Peyer's patch (tissue), 4 donors: ENCODE results near the gene TAS1R2. TPM values are rescaled to one million over a fixed set of nuclear protein-coding genes. Genes with fewer than 3 reads are reported as not detected.

Experiments
- DNase-seq, 3 donors: peaks; one replicate each; pipeline ENCODE4 v3.0.0-alpha.2; 2017 to 2019
- H3K27ac ChIP-seq, 4 donors: fragments of 200-600 bp; sonication (generic); one replicate each; pipeline ENCODE4 v1.5.1; 2016 to 2019
- H3K27me3 ChIP-seq, 2 donors: fragments of 200-600 bp; sonication (generic); one replicate each; pipeline ENCODE4 v1.5.1; 2019
- H3K36me3 ChIP-seq, 3 donors: fragments of 200-600 bp; sonication (generic); one replicate each; pipeline ENCODE4 v1.5.1; 2016 to 2019
- H3K4me1 ChIP-seq, 4 donors: fragments of 200-600 bp; sonication (generic); one replicate each; pipeline ENCODE4 v1.5.1; 2016 to 2019
- H3K4me3 ChIP-seq, 4 donors: fragments of 200-600 bp; sonication (generic); 1 replicate in 3 of 4; 2 replicates in 1 of 4; pipeline ENCODE4 v1.5.1; 2016 to 2019; ENCODE audit warnings: mild to moderate bottlenecking in 1 of 4
- H3K9me3 ChIP-seq, 4 donors: fragments of 200-600 bp; sonication (generic); one replicate each; pipeline ENCODE4 v1.5.1; 2016 to 2019; ENCODE audit warnings: mild to moderate bottlenecking in 1 of 4
- POLR2A ChIP-seq, 2 donors: fragments of 450-650 bp; IDR thresholded peaks; one replicate each; pipeline ENCODE4 v1.5.1; 2017; ENCODE audit warnings: antibody characterized with exemption in 2 of 2, mild to moderate bottlenecking in 2 of 2, moderate library complexity in 2 of 2
- total RNA-seq, 4 donors: library from RNA; depleted of rRNA; stranded (reverse); fragments of >200 nt; gene quantifications; one replicate each; pipeline ENCODE4 v1.1.0, GENCODE V29; 2016
- TF ChIP-seq, protein P1 (sequence below), 6 experiments: fragments of 450-650 bp in 4 of 6; fragments of 200-600 bp in 2 of 6; sonication (generic) in 1 of 6; IDR thresholded peaks; one replicate each; pipeline ENCODE4 v1.5.1; 2017 to 2019; ENCODE audit warnings: antibody characterized with exemption in 6 of 6, mild to moderate bottlenecking in 3 of 6, moderate library complexity in 1 of 6

The TAS1R2 gene
- total RNA-seq, 4 donors from 2014 or later, result 0.35 TPM; not detected in 3

DNA sequence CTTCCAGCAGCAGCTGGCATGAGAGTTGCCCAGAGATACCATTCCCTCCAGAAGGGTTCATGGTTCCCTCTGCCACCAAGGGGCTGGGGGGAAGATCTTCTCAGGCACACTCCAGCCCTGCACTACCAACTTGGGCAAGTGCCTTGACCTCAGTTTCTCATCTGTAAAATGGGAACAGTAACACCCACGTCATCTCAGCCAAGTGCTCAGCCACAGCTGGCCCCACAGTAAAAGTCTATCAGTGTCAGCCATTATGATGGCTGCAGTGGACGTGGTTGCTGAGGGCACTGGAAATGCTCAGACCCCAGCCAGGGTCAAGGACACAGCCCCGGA is 16.3 kb upstream of the TAS1R2 start:
- TF ChIP-seq, protein P1, sequence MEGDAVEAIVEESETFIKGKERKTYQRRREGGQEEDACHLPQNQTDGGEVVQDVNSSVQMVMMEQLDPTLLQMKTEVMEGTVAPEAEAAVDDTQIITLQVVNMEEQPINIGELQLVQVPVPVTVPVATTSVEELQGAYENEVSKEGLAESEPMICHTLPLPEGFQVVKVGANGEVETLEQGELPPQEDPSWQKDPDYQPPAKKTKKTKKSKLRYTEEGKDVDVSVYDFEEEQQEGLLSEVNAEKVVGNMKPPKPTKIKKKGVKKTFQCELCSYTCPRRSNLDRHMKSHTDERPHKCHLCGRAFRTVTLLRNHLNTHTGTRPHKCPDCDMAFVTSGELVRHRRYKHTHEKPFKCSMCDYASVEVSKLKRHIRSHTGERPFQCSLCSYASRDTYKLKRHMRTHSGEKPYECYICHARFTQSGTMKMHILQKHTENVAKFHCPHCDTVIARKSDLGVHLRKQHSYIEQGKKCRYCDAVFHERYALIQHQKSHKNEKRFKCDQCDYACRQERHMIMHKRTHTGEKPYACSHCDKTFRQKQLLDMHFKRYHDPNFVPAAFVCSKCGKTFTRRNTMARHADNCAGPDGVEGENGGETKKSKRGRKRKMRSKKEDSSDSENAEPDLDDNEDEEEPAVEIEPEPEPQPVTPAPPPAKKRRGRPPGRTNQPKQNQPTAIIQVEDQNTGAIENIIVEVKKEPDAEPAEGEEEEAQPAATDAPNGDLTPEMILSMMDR (IDR thresholded peaks at IDR 0.05), result no peak
- no peak for TF ChIP-seq POLR2A (IDR thresholded peaks at IDR 0.05)

DNA sequence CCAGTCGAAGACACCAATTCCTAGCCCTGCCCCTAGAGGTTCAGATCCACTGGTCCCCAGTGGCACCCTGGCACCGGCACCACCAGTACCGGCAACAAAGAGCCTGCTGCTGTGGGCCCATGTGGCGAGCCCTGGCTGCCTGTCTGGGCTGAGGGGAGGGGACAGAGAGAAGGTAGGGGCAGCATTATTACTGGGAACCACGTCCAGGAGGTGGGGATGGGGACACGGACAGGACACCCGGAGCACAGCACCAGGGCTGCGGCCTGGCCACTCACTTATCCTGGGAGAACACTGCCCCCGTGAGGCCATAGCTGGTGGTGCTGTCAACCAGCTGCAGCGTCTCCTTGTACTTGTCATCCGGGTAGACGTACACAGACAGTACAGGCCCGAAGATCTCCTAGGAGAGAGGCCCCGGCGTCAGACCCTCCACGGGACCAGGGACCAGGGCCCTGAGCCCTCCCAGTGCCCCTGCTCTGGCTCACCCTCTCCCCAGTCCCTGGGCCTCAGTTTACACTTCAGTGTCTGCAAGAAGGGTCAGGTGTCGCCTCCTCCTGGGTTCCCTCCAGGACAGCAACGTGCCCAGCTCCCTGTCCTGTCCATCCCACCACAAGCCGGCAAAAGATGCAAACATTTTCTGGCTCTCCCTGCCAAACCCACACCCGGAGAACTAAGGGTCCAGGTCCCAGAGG is 15.8 kb upstream of the TAS1R2 start:
- DNase-seq, result peak; percentile 64 to 89 (median 88)
- H3K9me3 ChIP-seq, result no peaks in the 10 kb centered on the region
- H3K4me1 ChIP-seq, result peaks cover 0 to 7% (median 0%) of the 10 kb centered on the region in 4 donors
- H3K4me3 ChIP-seq, result no peak overlapping the region
- TF ChIP-seq, protein P1 (IDR thresholded peaks at IDR 0.05), result peak; percentile 26 to 81 (median 74)
- no peak for TF ChIP-seq POLR2A (IDR thresholded peaks at IDR 0.05)
- no peaks in the 10 kb centered on the region for H3K27me3 ChIP-seq
- no peaks in the 10 kb centered on the region for H3K36me3 ChIP-seq
- no peak overlapping the region for H3K27ac ChIP-seq

More for the DNA sequence above, 16.3 kb upstream of the TAS1R2 start:
- Histone ChIP-seq H3K27ac (no peak overlapping the region), H3K36me3 (no peaks in the 10 kb centered on the region), H3K4me3 (no peak overlapping the region), H3K4me1 (peaks cover 0 to 7% (median 0%) of the 10 kb centered on the region in 4 donors), H3K9me3 (no peaks in the 10 kb centered on the region), H3K27me3 (no peaks in the 10 kb centered on the region)
- DNase-seq, result no peak

DNA sequence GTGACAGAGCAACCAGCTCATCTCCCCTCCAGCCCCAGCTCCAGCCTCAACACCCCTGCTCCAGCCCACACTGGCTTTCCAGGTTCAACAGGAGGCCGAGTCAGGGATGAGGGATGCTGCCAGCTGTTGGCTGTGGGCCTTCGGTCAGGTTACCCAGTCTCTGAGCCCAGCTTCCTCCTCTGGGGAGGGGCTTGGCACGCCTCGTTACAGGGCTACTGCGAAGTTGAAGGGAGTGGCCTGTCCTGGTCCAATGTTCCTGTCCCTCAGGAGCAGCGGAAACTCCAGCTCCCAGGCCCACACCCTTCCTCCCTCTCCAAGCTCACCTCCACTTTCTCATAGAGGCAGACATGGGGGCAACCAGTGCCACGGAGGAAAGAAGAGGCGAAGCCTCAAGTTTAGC is 15.1 kb upstream of the TAS1R2 start:
- Histone ChIP-seq H3K9me3 (no peaks in the 10 kb centered on the region), H3K4me3 (no peak overlapping the region), H3K27ac (no peak overlapping the region), H3K27me3 (no peaks in the 10 kb centered on the region), H3K36me3 (no peaks in the 10 kb centered on the region), H3K4me1 (peaks cover 0 to 7% (median 0%) of the 10 kb centered on the region in 4 donors)
- TF ChIP-seq POLR2A (IDR thresholded peaks at IDR 0.05), result no peak
- TF ChIP-seq, protein P1 (IDR thresholded peaks at IDR 0.05), result no peak
- peak in 1 of 3 donors; percentile 73 for DNase-seq

DNA sequence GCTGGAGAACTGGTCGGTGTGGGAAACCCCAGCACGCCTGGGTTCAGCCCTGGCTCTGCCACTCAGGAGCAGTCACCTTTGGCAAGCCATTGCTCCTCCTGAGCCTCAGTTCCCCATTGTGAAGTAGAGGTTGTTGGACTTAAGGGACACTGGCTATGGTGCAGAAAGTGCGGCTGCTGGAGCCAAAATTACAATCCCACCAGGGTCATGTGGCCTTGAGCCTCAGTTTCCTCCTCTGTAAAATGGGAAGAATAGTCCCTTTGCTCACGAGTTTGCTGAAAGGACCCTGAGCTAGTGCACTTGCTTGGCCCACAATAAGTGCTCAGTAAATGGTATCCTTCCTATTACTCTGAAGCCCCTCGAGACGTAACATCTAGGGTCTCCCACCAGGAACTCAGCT is 14.6 kb upstream of the TAS1R2 start:
- no peak for DNase-seq
- no peaks in the 10 kb centered on the region for H3K36me3 ChIP-seq
- H3K27ac ChIP-seq, result no peak overlapping the region
- H3K4me3 ChIP-seq, result no peak overlapping the region
- H3K4me1 ChIP-seq, result peaks cover 0 to 7% (median 0%) of the 10 kb centered on the region in 4 donors
- no peak for TF ChIP-seq POLR2A (IDR thresholded peaks at IDR 0.05)
- TF ChIP-seq, protein P1 (IDR thresholded peaks at IDR 0.05), result no peak
- no peaks in the 10 kb centered on the region for H3K27me3 ChIP-seq
- H3K9me3 ChIP-seq, result no peaks in the 10 kb centered on the region

DNA sequence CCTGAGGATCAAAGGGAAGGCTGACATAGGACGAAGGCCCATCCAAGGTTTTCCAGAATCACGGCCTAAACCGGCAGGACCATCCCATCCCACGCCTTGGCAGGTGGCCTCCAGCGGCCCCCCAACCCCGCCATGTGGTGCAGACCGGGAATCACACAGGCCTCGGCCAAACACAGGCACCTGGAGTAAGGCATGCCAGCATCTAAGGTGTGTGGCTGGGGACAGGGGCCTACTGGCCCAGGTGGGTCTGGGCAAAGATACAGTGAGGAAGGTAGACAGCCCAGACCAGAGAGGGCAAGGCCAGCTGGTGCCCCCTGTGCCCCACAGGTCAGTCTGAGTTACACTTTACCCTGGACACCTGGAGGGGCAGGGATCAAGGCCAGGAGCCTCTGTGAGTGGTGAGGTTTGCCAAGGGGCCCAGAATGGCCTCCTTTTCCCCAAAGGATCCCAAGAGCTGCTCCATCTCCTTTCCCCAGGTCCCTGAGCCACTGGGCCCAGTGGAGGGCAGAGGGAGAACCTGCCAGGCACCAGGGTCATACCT is 12.7 kb upstream of the TAS1R2 start:
- Histone ChIP-seq H3K4me1 (peaks cover 0 to 7% (median 0%) of the 10 kb centered on the region in 4 donors), H3K36me3 (no peaks in the 10 kb centered on the region), H3K4me3 (no peak overlapping the region), H3K27ac (no peak overlapping the region), H3K9me3 (no peaks in the 10 kb centered on the region), H3K27me3 (no peaks in the 10 kb centered on the region)
- no peak for TF ChIP-seq POLR2A (IDR thresholded peaks at IDR 0.05)
- TF ChIP-seq, protein P1 (IDR thresholded peaks at IDR 0.05), result no peak
- no peak for DNase-seq
